ENCODE data around the gene GRM7.

Gene GRM7

DNA sequence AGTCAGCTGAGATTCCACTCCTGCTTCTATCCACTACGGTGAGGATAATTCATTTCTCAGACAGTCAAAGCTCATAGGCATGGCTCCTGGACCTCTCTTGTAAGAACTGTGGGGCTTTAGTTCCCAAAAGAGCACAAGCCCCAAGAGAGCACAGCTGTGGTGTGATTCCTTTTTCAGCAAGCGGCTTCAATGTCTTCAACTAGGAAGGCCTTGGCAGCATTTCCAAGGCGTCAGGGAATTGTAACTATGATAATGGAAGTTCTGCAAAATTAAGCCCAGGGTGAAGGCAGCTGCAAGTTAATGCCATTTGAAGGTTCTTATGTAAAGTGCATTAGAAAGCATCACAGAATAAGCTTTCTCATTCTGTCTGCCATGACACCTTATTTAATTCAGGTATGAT is 657.1 kb downstream of the GRM7 start:
- no peak for DNase-seq

DNA sequence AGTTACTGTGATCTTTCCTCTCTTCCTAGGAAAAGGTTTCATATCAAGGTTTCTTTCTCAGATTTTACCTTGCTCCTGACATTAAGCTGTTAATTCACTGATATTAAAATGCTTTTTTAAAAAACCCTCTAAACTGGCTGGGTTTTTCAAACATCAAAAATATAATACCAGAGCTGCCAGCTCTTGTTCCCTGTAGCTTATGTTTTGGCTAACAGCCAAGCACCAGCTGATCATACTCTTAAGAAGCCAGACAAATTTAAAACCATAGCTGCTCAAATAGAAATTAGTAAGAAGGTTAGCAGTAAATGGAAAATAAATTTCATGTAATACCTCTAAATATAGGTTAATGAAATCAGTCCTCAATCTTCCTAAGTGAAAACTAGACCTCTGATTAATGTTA is 657.5 kb downstream of the GRM7 start:
- DNase-seq, result peak; percentile 4

DNA sequence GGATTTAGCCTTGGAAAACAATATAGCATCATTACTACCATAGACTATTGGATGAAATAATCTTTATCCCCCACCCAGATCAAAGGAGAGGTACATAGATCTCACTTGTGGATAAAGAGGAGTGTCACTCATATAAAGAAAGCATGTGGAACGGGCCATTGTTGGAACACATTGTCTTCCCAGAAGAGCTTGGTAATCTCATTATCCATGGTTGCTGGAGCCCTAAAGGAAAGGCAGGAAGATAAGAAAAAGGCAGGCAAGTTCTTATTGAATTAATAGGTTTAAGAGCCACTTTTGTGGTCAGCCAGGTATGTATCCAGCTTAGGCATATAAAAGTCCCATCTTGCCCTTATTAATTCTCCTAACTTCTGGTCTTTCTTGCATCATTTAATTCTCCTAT is 659.1 kb downstream of the GRM7 start:
- DNase-seq, result no peak

DNA sequence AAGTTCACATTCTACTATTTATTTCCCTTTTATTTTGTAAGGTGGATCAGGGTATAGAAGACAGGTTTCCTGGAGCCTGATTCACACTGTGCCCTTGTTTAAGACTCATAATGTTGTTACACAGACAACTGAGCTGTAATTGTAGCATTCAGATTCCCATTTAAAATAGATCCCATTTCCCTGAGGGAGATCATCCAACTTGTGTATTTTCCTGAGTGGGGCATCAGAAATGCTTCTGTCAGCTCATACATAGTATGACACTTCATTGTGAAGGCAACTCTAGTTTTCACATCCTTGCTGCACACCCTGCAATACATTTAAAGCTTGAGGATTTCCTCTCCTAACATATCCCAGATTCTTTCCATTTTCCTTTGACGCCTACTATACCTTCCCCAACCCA is 659.7 kb downstream of the GRM7 start:
- no peak for DNase-seq

DNA sequence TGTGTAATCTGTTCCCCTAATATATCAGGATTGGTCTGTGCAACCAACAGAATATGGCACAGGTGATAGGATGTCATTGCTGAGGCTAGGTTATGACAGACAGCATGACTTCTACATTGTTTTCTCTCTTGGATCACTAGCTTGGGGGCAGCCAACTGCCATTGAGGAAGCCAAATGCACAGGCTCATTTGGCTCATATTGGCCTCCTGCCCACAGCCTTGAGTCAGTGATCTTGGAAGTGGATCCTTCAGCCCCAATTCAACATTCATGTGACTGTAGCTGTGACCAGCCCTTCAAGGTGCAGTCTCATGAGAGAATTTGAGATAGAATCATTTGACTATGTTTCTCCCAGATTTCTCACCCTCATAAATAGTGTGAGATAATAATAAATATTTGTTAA is 675.6 kb downstream of the GRM7 start:
- no peak for DNase-seq

DNA sequence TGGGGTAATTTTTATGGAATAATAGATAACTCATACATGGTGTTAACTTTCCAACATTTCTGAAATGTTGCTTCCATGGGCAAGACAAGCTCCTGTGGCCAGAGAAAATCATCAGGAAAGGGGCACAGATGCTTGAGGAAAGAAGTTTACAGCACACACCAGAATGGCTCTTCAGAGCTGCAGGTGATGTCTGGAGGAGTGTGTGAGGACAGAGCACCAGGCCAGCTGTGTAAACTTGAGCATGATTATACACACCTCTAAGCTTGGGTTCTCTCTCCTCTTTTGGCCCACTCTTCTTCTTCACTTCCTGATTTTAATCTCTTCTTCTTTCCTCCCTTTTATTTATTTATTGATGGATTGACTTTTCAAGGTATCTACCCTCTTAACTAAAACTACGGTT is 676.0 kb downstream of the GRM7 start:
- DNase-seq, result no peak

DNA sequence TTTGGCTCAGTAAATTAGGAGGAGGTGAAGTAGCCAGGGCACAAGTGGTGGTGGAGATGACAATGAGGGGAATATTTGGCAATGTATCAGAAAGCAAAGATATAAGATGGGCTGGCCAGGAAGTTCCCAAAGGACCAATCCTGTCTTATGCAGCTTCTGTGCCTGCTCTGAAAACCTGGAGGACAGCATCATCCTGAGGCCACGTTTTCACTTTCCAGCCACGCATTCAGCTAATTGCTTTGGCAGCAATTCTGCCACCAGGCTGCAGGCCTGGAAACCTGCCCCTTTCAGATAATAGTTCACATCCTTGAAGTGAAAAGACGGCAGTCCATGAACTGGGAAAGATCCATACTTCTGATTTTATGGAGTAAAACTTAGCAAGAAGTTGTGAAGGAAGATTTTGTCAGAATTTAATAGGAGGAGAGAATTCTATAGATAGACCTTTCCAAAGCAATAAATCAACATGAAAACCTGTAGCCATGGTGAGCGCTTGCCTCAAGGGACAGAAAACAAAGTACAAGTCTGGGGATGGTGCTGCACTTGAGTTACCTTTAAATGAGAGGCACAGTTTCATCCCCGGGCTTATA is 682.5 kb downstream of the GRM7 start:
- no peak for DNase-seq

DNA sequence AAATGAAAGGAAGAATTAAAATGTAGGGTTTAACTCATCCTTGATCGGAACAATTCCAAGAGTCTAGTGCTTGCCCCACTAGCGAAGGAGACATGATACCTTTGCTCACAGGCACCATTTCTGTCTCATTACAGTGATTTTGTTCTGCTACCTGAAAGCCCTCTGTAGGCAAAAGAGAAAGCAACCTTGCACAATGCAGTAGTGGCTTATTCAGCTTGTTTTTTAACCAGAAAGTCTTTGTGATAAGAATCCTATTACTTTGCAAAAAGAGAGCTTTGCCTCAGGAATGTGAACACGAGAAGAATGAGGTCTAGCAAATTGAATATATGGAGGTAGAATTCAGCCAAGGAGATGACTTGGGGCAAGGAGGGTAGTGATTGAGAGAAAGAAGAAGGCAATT is 684.4 kb downstream of the GRM7 start:
- DNase-seq, result no peak

DNA sequence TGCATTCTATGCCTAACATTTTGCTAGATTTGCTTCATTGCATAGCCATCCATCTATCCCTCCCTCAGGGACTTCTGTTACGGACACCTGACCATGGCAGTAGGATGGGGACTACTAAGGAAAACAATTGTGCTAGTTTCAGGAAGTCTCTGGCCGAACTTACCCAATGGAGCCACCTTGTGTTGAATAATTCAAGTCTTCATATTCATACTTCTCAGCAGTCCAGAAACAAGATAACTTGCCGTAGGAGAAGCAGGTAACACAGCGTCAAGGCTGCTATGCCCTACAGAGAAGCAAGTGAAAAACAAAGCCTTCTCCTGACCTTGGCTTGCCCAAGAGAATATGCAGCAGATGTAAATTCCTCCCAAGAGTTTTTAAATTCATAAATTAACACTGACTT is 685.3 kb downstream of the GRM7 start:
- DNase-seq, result no peak

DNA sequence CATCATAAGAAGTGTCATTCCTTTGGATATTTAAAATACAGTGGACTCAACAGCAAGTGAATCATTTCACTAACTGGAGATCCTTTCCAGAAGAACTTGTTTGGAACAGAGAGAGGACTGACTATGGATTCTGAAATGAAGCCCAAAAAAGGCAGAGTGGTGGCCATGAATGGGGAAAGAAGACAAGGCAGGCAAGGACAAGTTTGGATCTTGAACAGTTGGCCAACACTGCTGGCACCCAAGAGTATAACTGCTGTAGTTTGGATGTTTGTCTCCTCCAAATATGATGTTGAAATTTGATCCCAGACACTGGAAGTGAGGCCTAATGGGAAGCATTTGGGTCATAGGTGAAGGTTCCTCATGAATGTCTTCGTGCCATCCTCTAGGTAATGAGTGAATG is 686.9 kb downstream of the GRM7 start:
- no peak for DNase-seq

DNA sequence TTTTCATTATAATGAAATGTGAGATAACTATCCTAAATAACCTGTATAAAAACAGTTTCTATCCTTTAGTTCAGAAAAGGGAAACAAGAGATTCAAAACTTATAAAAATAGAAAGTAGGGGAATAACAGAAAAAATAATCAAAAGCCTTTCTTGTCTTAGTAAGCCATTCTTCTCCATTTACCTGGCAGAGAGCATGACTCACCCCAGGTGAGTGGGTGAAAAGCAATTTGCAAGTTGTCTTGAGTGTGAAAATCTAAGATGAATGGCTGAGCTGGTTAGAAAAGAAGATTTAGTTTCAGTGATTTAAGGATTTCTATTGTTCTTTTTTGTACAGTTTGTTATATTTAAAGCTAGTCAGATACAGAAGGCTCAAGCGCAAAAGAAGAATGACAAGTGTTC is 702.0 kb downstream of the GRM7 start:
- no peak for DNase-seq

DNA sequence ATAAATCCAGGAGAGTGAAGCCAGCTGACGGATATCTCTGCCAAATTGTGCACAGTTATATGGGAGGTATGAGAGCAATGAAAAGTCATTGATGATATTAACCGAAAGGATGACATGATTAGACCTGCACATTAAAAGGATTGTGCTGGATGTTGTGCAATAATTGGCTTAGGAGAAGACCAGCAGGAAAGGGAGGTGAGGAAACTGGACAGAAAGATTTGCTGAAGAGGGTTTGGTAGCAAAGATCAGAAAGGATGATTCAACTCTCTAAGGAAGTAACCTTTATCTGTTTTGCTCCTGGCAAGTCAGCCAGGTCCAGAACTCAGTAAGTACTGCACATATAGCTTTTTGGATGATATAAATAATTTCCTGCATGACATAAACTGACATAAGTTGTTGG is 704.7 kb downstream of the GRM7 start:
- DNase-seq, result no peak

DNA sequence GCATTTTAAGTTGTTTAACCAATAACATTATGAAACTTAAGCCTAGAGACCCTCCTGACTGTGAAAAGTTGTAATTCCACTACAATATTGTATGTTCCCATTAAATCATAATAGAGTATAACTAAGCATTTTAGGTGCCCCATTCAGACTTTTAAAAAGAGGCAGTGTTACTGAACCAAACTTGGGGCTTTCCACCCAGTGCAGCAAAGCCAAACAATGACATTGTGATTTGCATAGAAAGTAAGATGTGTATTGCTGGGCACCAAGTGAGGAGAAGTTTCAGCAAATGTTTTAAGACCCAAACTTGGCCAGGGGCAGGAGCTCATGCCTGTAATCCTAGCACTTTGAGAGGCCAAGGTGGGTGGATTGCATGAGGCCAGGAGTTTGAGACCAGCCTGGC is 706.2 kb downstream of the GRM7 start:
- DNase-seq, result no peak

DNA sequence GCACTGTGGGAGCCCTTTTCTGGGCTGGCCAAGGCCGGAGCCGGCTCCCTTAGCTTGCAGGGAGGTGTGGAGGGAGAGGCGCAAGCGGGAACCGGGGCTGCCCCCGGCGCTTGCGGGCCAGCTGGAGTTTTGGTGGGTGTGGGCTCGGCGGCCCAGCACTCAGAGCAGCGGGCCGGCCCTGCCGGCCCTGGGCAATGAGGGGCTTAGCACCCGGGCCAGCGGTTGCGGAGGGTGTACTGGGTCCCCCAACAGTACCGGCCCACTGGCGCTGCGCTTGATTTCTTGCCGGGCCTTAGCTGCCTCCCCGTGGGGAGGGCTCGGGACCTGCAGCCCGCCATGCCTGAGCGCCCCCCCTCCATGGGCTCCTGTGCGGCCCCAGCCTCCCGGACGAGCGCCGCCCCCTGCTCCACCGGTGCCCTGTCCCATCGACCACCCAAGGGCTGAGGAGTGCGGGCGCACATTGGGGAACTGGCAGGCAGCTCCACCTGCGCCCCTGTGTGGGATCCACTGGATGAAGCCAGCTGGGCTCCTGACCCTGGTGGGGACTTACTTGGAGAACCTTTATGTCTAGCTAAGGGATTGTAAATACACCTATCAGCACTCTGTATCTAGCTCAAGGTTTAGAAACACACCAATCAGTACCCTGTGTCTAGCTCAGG is 707.7 kb downstream of the GRM7 start:
- DNase-seq, result no peak

DNA sequence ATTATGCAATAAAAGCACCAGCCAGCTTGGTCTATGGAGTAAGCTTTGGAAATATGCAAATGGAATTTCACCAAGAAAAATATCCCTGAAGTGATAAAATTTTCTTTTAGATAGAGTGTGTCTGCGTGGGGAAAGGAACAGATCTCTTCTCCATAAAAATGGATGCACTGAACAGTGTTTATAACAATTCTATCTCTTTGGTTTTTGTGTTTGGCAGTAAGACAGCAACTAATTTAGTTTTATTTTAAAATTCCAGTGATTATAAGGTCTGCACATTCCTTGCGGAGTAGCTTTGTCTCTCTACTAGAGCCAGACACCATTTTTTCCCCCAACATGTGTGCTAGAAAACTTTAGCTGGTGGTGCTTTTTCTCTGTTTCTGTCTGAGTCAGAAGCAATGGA is 712.4 kb downstream of the GRM7 start:
- DNase-seq, result no peak

DNA sequence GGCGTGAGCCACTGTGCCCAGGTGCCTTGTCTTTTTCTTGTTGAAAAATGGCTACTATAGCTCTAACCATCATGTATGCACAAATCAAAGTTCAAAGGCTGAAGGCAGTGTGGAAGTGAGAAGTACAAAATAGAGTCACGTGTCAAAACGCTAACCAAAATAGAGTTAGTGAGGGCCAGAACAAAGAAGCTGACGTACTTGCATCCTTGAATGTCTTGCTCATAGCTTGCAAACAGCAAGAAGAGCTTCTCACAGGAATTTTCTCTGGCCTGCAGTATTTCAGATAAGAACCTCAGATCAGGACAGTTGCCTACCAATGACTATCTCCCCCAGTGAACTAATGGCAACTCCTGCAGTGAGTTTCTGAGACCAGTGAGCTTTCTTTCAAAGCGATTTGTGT is 713.5 kb downstream of the GRM7 start:
- DNase-seq, result no peak

DNA sequence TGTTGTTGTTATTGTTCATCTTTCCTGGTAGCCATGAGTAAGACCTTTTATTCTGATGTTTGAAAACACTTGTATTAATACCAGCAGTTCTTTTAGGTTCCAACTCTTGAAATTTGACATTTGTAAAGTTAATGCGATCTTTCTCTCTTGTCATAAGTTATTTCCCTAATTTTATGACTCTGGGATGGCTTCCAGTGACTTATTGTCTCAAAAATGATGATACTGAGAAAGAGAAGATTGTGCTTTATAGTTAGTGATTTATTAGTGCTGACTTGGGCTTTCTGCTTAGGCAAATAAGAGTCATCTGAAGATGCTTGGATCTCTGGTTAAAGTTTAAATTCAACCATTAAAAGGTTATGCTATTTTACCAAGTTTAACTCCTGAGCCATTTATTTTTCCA is 715.2 kb downstream of the GRM7 start:
- DNase-seq, result no peak

DNA sequence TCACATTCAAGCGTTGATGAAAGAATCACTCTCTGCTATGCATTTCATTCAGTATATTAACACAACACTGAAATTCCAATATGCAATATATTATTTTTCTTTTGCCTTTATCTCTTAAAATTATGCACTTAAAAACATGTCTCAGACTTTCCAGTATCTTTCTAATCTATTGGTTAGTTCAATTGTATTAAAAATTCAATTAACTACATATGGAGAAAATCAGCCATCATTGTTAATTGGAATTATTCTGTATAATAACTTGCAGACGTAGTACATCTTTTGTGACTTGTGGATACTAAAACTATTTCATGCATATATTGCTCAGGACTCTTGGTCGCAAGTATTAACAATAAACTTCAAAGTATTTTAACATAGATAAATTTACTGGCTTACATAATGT is 715.6 kb downstream of the GRM7 start:
- no peak for DNase-seq

DNA sequence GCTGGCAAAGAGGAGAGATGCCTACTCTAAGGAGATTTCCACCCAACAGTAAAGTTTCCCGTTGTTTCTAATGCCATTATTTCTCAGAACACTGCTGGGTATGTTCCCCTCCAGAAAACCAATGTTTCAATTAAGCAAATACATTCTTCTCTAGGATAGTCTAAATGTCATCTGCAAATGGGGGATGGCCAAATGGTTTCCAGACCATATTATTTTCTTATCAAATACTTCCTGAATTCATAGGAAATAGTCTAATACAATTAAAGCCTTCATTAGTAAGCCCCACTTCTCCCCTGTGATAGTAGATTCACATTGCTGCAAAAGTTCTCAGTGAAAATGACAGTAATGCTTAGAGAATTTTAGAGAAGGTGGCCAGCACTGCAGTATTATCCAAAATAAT is 716.6 kb downstream of the GRM7 start:
- DNase-seq, result no peak

DNA sequence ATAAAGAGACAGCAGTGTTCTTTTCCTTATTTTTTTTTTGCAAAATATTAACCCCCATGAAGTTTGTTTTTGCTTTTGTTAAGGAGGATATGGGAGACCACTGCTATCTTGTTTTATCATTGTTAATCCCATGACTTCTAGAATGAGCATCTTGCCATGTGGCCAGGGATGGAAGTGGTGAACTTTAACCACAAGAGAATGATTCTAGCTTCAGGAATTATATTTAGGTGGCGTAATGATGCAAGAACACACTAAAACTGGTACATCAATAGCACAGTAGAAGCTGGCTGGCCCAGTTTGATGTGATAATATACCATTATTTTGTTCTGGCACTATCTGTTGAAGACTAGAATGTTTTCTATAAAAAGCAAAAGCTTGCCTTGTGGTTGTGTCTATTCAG is 720.9 kb downstream of the GRM7 start:
- no peak for DNase-seq

DNA sequence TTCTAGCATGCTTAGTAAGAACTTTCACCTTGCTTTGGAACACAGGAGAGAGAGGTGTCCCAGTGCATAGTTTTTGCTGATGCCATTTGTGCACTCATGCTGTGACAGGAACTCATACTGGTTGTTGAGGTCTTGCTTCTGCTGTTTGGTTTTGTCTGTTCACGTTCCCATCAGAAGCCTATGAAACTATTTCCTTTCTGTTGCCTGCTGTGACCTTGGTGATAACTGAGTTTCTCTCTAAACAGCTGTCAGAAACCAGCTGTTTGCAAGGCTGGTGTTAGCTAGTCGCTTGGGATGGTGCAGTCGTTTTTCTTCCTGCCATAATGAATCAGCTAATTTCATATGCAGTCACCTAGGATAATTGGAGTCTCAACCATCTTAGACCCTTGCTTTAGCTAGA is 724.1 kb downstream of the GRM7 start:
- no peak for DNase-seq

DNA sequence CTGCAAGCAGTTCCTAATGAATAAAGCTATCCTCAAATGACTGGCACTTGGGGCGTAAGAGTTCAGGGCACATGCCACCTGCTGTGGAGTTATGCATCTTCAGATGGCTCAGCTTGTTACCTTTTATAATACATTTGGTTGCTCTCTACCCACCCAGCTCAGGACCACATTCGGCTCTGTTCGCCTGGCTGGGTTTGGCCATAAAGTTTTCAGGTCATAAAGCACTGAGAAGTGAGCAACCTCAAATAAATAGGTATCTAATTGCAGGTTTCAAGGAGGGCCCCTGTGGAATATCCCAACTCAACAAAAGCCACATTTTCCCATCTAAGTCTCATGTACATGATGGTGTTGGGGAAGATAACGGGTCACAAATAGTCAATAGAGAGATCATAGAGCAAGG is 727.3 kb downstream of the GRM7 start:
- no peak for DNase-seq

DNA sequence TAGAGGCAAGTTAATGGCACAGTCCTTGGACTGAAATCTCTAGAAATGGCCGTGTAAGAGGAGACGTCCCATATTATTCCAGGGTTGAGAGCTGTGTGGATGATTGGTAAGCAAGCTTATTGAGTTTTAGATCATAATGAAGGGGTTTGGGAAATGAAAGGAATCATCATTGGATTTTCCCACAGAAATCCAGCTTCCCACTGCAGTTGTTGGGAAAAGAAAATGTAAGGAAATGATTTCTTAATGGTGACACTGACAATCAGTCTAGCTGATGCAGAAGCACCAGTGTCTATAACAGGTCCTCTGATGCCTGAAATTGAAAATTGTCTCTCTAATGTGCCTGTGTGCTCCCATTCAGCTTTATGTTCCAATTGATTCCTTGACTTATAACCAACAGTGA is 728.6 kb downstream of the GRM7 start:
- DNase-seq, result no peak

DNA sequence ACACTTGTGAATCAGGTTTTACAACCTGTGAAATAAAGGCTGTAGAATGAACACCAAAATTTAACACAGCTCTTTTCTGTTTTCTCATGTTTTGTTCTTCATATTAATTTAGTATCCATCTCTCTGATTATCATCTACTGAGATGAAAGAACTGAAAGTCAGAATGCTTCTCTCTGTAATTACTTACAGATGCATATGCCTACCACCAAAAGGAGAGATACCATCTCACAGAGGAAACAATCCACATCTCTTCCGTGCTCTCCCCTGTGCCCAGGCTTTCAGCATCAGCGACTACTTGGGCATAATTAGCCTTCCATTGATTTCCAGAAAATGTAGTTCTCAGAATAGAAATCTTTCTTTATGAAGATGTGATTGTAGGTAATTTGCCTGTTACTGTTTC is 741.4 kb downstream of the GRM7 start:
- DNase-seq, result no peak

DNA sequence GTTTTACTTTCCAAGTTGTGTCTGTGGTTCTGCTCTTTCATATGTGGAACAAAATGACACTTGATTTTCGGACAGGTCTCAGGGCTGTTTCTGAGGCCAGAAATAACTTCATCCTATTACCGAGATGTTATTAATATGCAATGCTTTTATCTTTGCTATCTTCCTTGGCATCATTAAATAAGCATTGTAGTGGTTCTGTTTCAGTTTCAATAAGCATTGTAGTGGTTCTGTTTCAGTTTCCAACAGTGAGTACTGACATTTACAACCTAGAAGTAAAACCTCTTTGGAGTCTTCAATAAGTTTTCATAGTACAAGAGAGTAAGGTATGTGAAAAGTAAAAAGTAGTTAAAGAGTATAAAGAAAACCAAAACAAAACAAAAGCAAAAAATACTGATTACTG is 746.2 kb downstream of the GRM7 start:
- no peak for DNase-seq

DNA sequence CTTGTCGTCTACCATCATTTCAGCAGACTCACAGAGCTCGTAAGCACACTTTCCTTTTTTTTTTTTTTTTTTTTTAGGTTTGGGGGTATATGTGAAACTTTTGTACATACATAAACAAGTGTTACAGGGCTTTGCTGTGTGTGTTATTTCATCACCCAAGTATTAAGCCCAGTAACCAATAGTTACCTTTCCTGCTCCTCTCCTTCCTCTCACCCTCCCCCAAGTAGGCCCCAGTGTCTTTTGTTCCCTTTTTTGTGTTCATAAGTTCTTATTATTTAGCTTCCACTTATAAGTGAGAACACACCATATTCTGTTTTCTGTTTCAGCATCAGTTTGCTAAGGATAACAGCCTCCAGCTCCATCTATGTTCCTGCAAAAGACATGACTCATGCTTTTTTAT is 746.8 kb downstream of the GRM7 start:
- no peak for DNase-seq
